ENCODE results near the gene MAD1L1. TPM values are rescaled to one million over a fixed set of nuclear protein-coding genes. Genes with fewer than 3 reads are reported as not detected.

The MAD1L1 gene
- total and polyA plus RNA-seq, 2 of the 4 experiments (the other 2 are of a cell fraction), result 29.0 to 40.9 TPM

DNA sequence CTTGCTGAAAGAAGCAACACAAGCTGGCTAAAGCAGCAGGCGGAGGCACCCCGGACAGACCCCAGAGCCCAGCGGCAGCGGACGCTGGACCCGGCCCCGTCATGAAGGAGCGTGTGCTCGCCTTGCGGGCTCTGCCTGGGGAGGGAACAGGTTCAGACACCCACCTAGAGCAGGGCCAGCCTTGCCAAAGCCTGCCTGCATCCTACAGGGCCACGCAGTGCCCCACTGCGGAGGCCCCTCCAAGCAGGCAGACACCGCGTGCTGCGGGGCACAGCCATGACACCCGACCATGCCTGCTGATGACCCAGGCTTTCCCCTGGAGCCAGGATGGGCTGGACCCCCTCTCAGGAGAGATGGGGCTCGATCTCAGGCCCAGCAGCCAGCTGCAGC lies 91.7 kb downstream of the MAD1L1 start:
- ATAC-seq (ENCODE audit: low read depth) (no peak), DNase-seq (no peak)
- Histone ChIP-seq H3K4me3 (ENCODE audit: insufficient read depth, low read depth, low read length) (no peak overlapping the region), H3K27ac (ENCODE audit: insufficient read depth, low read length) (no peak overlapping the region), H3K23ac (ENCODE audit: low read depth, low read length) (no peak overlapping the region), H3K36me3 (ENCODE audit: control insufficient read depth, insufficient read depth, low read length) (peaks cover 16% of the 10 kb centered on the region), H3K27me3 (ENCODE audit: control insufficient read depth, insufficient read depth, low read length) (no peaks in the 10 kb centered on the region), H3K9me3 (ENCODE audit: control insufficient read depth, insufficient read depth, low read length) (no peaks in the 10 kb centered on the region), H4K5ac (ENCODE audit: low read depth, low read length) (no peak overlapping the region), H3K56ac (ENCODE audit: extremely low read depth, insufficient read depth, low read length) (no peak overlapping the region), H4K20me1 (ENCODE audit: insufficient read depth, low read length) (peaks cover 13% of the 10 kb centered on the region), H2BK120ac (ENCODE audit: low read depth, low read length) (no peak overlapping the region), H2AK9ac (replicated peaks; ENCODE audit: low read depth, low read length, poor library complexity) (no peak overlapping the region), H4K8ac (ENCODE audit: low read depth in 2 of 2, low read length in 2 of 2) (no peak overlapping the region), H2AFZ (replicated peaks; ENCODE audit: low read length, poor library complexity) (no peak overlapping the region), H2BK20ac (ENCODE audit: low read depth, low read length) (no peak overlapping the region), H3K4me1 (ENCODE audit: control insufficient read depth, insufficient read depth, low read length) (no peaks in the 10 kb centered on the region), H3K4ac (ENCODE audit: low read depth, low read length) (no peak overlapping the region), H2BK5ac (ENCODE audit: low read depth, low read length, poor library complexity, severe bottlenecking) (no peak overlapping the region), H3K9me1 (ENCODE audit: insufficient read depth, low read length) (0 out of 2 replicates have a peak, but pooled peaks cover 4% of the 10 kb centered on the region), H3K4me2 (ENCODE audit: low read depth, low read length) (no peak overlapping the region), H3K14ac (replicated peaks; ENCODE audit: low read depth, low read length) (no peak overlapping the region), H3K18ac (ENCODE audit: low read depth, low read length) (no peak overlapping the region), H2AK5ac (ENCODE audit: low read depth, low read length) (no peak overlapping the region), H3K79me1 (ENCODE audit: low read depth in 1 of 2, low read length in 2 of 2) (no peaks in the 10 kb centered on the region; a peak in 1 of 4 replicates), H4K91ac (ENCODE audit: insufficient read depth, low read depth, low read length) (no peak overlapping the region), H2BK15ac (ENCODE audit: low read depth, low read length) (no peak overlapping the region), H3K9ac (ENCODE audit: low read depth, low read length) (no peak overlapping the region)
- dilution Hi-C loops (cut with HindIII; ENCODE audit: low sequenced_read_pairs, unreplicated experiment), result no loop called here
- intact Hi-C loops (cut with micrococcal nuclease), result no loop called here
- TF ChIP-seq MAZ (IDR thresholded peaks at IDR 0.05; ENCODE audit: borderline replicate concordance, low read depth, low read length) (no peak), RFX5 (IDR thresholded peaks at IDR 0.05; ENCODE audit: low read depth, low read length) (no peak), CHD1 (IDR thresholded peaks at IDR 0.05; ENCODE audit: low read depth, low read length) (no peak), RAD21 (IDR thresholded peaks at IDR 0.05; ENCODE audit: low read length) (no peak), BHLHE40 (IDR thresholded peaks at IDR 0.05; ENCODE audit: low read depth, low read length) (no peak), FOS (IDR thresholded peaks at IDR 0.05; ENCODE audit: low read depth, low read length) (no peak), POLR2A (IDR thresholded peaks at IDR 0.05; ENCODE audit: low read depth, low read length) (no peak), MAFK (IDR thresholded peaks at IDR 0.05; ENCODE audit: low read depth, low read length) (no peak), MXI1 (IDR thresholded peaks at IDR 0.05; ENCODE audit: borderline replicate concordance, low read depth, low read length) (no peak), CEBPB (IDR thresholded peaks at IDR 0.05; ENCODE audit: low read depth, low read length) (no peak), NFE2L2 (IDR thresholded peaks at IDR 0.05; ENCODE audit: low read depth, low read length) (no peak), RCOR1 (IDR thresholded peaks at IDR 0.05; ENCODE audit: insufficient replicate concordance, low read length) (no peak), SMC3 (IDR thresholded peaks at IDR 0.05; ENCODE audit: low read depth, low read length) (no peak)
- TF ChIP-seq, protein P1, sequence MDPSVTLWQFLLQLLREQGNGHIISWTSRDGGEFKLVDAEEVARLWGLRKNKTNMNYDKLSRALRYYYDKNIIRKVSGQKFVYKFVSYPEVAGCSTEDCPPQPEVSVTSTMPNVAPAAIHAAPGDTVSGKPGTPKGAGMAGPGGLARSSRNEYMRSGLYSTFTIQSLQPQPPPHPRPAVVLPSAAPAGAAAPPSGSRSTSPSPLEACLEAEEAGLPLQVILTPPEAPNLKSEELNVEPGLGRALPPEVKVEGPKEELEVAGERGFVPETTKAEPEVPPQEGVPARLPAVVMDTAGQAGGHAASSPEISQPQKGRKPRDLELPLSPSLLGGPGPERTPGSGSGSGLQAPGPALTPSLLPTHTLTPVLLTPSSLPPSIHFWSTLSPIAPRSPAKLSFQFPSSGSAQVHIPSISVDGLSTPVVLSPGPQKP (IDR thresholded peaks at IDR 0.05; ENCODE audit: borderline replicate concordance, low read depth, low read length), result no peak
- TF ChIP-seq, protein P2, sequence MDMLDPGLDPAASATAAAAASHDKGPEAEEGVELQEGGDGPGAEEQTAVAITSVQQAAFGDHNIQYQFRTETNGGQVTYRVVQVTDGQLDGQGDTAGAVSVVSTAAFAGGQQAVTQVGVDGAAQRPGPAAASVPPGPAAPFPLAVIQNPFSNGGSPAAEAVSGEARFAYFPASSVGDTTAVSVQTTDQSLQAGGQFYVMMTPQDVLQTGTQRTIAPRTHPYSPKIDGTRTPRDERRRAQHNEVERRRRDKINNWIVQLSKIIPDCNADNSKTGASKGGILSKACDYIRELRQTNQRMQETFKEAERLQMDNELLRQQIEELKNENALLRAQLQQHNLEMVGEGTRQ (IDR thresholded peaks at IDR 0.05; ENCODE audit: low read depth, low read length), result no peak
- TF ChIP-seq, protein P3, sequence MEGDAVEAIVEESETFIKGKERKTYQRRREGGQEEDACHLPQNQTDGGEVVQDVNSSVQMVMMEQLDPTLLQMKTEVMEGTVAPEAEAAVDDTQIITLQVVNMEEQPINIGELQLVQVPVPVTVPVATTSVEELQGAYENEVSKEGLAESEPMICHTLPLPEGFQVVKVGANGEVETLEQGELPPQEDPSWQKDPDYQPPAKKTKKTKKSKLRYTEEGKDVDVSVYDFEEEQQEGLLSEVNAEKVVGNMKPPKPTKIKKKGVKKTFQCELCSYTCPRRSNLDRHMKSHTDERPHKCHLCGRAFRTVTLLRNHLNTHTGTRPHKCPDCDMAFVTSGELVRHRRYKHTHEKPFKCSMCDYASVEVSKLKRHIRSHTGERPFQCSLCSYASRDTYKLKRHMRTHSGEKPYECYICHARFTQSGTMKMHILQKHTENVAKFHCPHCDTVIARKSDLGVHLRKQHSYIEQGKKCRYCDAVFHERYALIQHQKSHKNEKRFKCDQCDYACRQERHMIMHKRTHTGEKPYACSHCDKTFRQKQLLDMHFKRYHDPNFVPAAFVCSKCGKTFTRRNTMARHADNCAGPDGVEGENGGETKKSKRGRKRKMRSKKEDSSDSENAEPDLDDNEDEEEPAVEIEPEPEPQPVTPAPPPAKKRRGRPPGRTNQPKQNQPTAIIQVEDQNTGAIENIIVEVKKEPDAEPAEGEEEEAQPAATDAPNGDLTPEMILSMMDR (conservative IDR thresholded peaks at IDR 0.05; ENCODE audit: low read depth, low read length), result no peak
- ChIA-PET CTCF (no interaction called here), POLR2A (ENCODE audit: unreplicated experiment) (no interaction called here)
- WGBS, 2 experiments (ENCODE audit: extremely low coverage in 2 of 2, insufficient read length in 1 of 2), result 95% methylated on average over 13 of the region's 17 CpGs; no CpG with 5 or more reads in 1 of the 2 experiments
- no TSS peak for BruUV-seq (replicated peaks)
- in situ Hi-C loops (cut with MboI; ENCODE audit: low sequenced_read_pairs), result no loop called here
